IMR-90 (cell line): ENCODE data around the gene ABHD17A. TPM values are rescaled to one million over a fixed set of nuclear protein-coding genes. Genes with fewer than 3 reads are reported as not detected.

Source experiments
- ATAC-seq: fragments of 200-7000 bp; cut with Tn5 transposase; 2 replicates; pipeline ENCODE4 v1.9.1; 2020; ENCODE audit warnings: low read depth, mild to moderate bottlenecking, moderate library complexity
- BruUV-seq: library from RNA; stranded (reverse); fragments of 400-500 nt; replicated peaks from 2 replicates; lab custom pipeline; 2021; lab: Mats Ljungman, UMichigan
- CTCF ChIA-PET: fragments of 300-600 bp; formaldehyde crosslinking; extraction: SDS; loops from one replicate; lab custom pipeline; 2021; ENCODE audit warnings: antibody characterized with exemption; lab: Yijun Ruan, JAX
- POLR2A ChIA-PET: fragments of 300-600 bp; sonication (Branson Sonifier 250); formaldehyde crosslinking; loops from one replicate; lab custom pipeline; 2022; ENCODE audit warnings: antibody characterized with exemption; ENCODE audit not compliant: unreplicated experiment; lab: Charles Lee
- DNase-seq: peaks from one replicate; pipeline ENCODE4 v3.0.0; 2013
- H2AFZ ChIP-seq: replicated peaks from 2 replicates; pipeline ENCODE3; 2013; ENCODE audit warnings: low read length, mild to moderate bottlenecking; ENCODE audit not compliant: poor library complexity
- H2AK5ac ChIP-seq: 2 replicates; pipeline ENCODE4 v1.6.1; 2013; ENCODE audit warnings: low read depth, low read length, inconsistent platforms
- H2AK9ac ChIP-seq: replicated peaks from 2 replicates; pipeline ENCODE3; 2013; ENCODE audit warnings: mild to moderate bottlenecking, low read depth, low read length, moderate library complexity; ENCODE audit not compliant: poor library complexity
- H2BK120ac ChIP-seq: 2 replicates; pipeline ENCODE4 v1.6.1; 2013; ENCODE audit warnings: low read depth, low read length, inconsistent platforms
- H2BK15ac ChIP-seq: 3 replicates; pipeline ENCODE4 v1.6.1; 2013; ENCODE audit warnings: low read depth, low read length, inconsistent platforms
- H2BK20ac ChIP-seq: 2 replicates; pipeline ENCODE4 v1.6.1; 2013; ENCODE audit warnings: low read depth, mild to moderate bottlenecking, inconsistent platforms, low read length, moderate library complexity
- H2BK5ac ChIP-seq: 2 replicates; pipeline ENCODE4 v1.6.1; 2013; ENCODE audit warnings: mild to moderate bottlenecking, low read depth, low read length, inconsistent platforms; ENCODE audit not compliant: poor library complexity, severe bottlenecking
- H3K14ac ChIP-seq: replicated peaks from 2 replicates; pipeline ENCODE4 v1.6.1; 2013; ENCODE audit warnings: low read depth, low read length, inconsistent platforms
- H3K18ac ChIP-seq: 2 replicates; pipeline ENCODE4 v1.6.1; 2013; ENCODE audit warnings: low read depth, low read length, control low read depth
- H3K23ac ChIP-seq: 2 replicates; pipeline ENCODE4 v1.6.1; 2013; ENCODE audit warnings: low read depth, low read length, inconsistent platforms
- H3K27ac ChIP-seq: 2 replicates; pipeline ENCODE4 v1.5.1; 2013; ENCODE audit warnings: mild to moderate bottlenecking, control low read depth, low read length; ENCODE audit not compliant: insufficient read depth
- H3K27me3 ChIP-seq: 2 replicates; pipeline ENCODE4 v1.6.1; 2013; ENCODE audit warnings: low read length; ENCODE audit not compliant: control insufficient read depth, insufficient read depth
- H3K36me3 ChIP-seq: 2 replicates; pipeline ENCODE4 v1.6.1; 2013; ENCODE audit warnings: low read length, mixed read lengths; ENCODE audit not compliant: control insufficient read depth, insufficient read depth
- H3K4ac ChIP-seq: 2 replicates; pipeline ENCODE4 v1.6.1; 2013; ENCODE audit warnings: low read depth, low read length, inconsistent platforms
- H3K4me1 ChIP-seq: 2 replicates; pipeline ENCODE4 v1.6.1; 2013; ENCODE audit warnings: low read length, mixed read lengths; ENCODE audit not compliant: control insufficient read depth, insufficient read depth
- H3K4me2 ChIP-seq: 2 replicates; pipeline ENCODE4 v1.6.1; 2013; ENCODE audit warnings: low read depth, mild to moderate bottlenecking, control low read depth, low read length, moderate library complexity
- H3K4me3 ChIP-seq: 2 replicates; pipeline ENCODE4 v1.5.1; 2013; ENCODE audit warnings: low read depth, mild to moderate bottlenecking, control low read depth, low read length, moderate library complexity; ENCODE audit not compliant: insufficient read depth
- H3K56ac ChIP-seq: 2 replicates; pipeline ENCODE4 v1.6.1; 2013; ENCODE audit warnings: low read length, inconsistent platforms; ENCODE audit not compliant: insufficient read depth; ENCODE audit errors: extremely low read depth
- H3K79me1 ChIP-seq, 2 experiments: 2 replicates each; pipeline ENCODE4 v1.6.1; 2013; ENCODE audit warnings: low read length in 2 of 2, inconsistent platforms in 1 of 2, low read depth in 1 of 2
- H3K9ac ChIP-seq: 2 replicates; pipeline ENCODE4 v1.6.1; 2013; ENCODE audit warnings: low read depth, low read length, control low read depth
- H3K9me1 ChIP-seq: 2 replicates; pipeline ENCODE4 v1.6.1; 2013; ENCODE audit warnings: low read length, inconsistent platforms; ENCODE audit not compliant: insufficient read depth
- H3K9me3 ChIP-seq: 2 replicates; pipeline ENCODE4 v1.6.1; 2013; ENCODE audit warnings: low read length; ENCODE audit not compliant: control insufficient read depth, insufficient read depth
- H4K20me1 ChIP-seq: 2 replicates; pipeline ENCODE4 v1.6.1; 2013; ENCODE audit warnings: low read length, inconsistent platforms; ENCODE audit not compliant: insufficient read depth
- H4K5ac ChIP-seq: 2 replicates; pipeline ENCODE4 v1.6.1; 2013; ENCODE audit warnings: mild to moderate bottlenecking, low read depth, low read length, control low read depth
- H4K8ac ChIP-seq, 2 experiments: 2 replicates each; pipeline ENCODE4 v1.6.1; 2013; ENCODE audit warnings: low read depth in 2 of 2, low read length in 2 of 2, control low read depth in 1 of 2, inconsistent platforms in 1 of 2
- H4K91ac ChIP-seq: 2 replicates; pipeline ENCODE4 v1.6.1; 2013; ENCODE audit warnings: low read depth, low read length, inconsistent platforms; ENCODE audit not compliant: insufficient read depth
- CHD1 ChIP-seq: IDR thresholded peaks from 2 replicates; pipeline ENCODE4 v1.6.1; 2012; ENCODE audit warnings: low read depth, low read length, improper control_type of control experiment
- FOS ChIP-seq: fragments of 150-350 bp; IDR thresholded peaks from 2 replicates; pipeline ENCODE4 v1.6.1; 2016; ENCODE audit warnings: low read depth, low read length
- MAFK ChIP-seq: IDR thresholded peaks from 2 replicates; pipeline ENCODE4 v1.6.1; 2012; ENCODE audit warnings: low read depth, low read length, improper control_type of control experiment
- MAZ ChIP-seq: IDR thresholded peaks from 2 replicates; pipeline ENCODE4 v1.6.1; 2012; ENCODE audit warnings: low read depth, mild to moderate bottlenecking, low read length, improper control_type of control experiment, moderate library complexity, borderline replicate concordance
- MXI1 ChIP-seq: IDR thresholded peaks from 2 replicates; pipeline ENCODE4 v1.6.1; 2012; ENCODE audit warnings: low read depth, mild to moderate bottlenecking, low read length, moderate library complexity, borderline replicate concordance
- NFE2L2 ChIP-seq: fragments of 150-350 bp; IDR thresholded peaks from 2 replicates; pipeline ENCODE4 v1.6.1; 2016; ENCODE audit warnings: low read depth, mild to moderate bottlenecking, low read length
- RAD21 ChIP-seq: IDR thresholded peaks from 2 replicates; pipeline ENCODE4 v1.6.1; 2012; ENCODE audit warnings: low read length, improper control_type of control experiment
- RCOR1 ChIP-seq: IDR thresholded peaks from 2 replicates; pipeline ENCODE4 v1.6.1; 2012; ENCODE audit warnings: mild to moderate bottlenecking, low read length, improper control_type of control experiment; ENCODE audit not compliant: insufficient replicate concordance
- RFX5 ChIP-seq: IDR thresholded peaks from 2 replicates; pipeline ENCODE4 v1.8.0; 2012; ENCODE audit warnings: low read depth, mild to moderate bottlenecking, low read length, moderate library complexity
- whole genome bisulfite sequencing, 2 experiments: methylation state at CpG; one replicate each; pipeline versions ENCODE4 v1.1.5 to v1.1.7; 2013; ENCODE audit warnings: missing lambda C conversion rate in 2 of 2; ENCODE audit not compliant: insufficient read length in 1 of 2; ENCODE audit errors: extremely low coverage in 2 of 2; 5-methylcytosine and 5-hydroxymethylcytosine counted together
- dilution Hi-C: fragments of 300-500 bp; cut with HindIII; formaldehyde crosslinking; loops from one replicate; pipeline ENCODE4 v1.14.3; 2018; ENCODE audit warnings: low sequenced_read_pairs; ENCODE audit not compliant: unreplicated experiment
- in situ Hi-C: fragments of 300-500 bp; cut with MboI; formaldehyde crosslinking; loops from 3 replicates; pipeline ENCODE4 v1.14.3; 2019; ENCODE audit warnings: low sequenced_read_pairs, inconsistent platforms, mixed read lengths
- intact Hi-C: fragments of 100-400 bp; cut with micrococcal nuclease; formaldehyde crosslinking; loops from 2 replicates; pipeline ENCODE4 v1.10.0; 2022
- polyA plus RNA-seq, 3 experiments: library from polyadenylated mRNA; depleted of rRNA; stranded (reverse); fragments of >200 nt; gene quantifications; 2 replicates each; pipeline ENCODE4 v1.2.3, GENCODE V29; 2012; ENCODE audit warnings: low replicate concordance in 1 of 3
- total RNA-seq: library from RNA; depleted of rRNA; stranded (reverse); fragments of >200 nt; gene quantifications from 2 replicates; pipeline ENCODE4 v1.2.3, GENCODE V29; 2012
- TF ChIP-seq, protein P1 (sequence below): fragments of 150-350 bp; IDR thresholded peaks from 2 replicates; pipeline ENCODE4 v1.6.1; 2017; ENCODE audit warnings: mild to moderate bottlenecking, antibody characterized with exemption, low read length, low read depth
- TF ChIP-seq, protein P2 (sequence below): conservative IDR thresholded peaks from 2 replicates; pipeline ENCODE4 v1.5.1; 2012; ENCODE audit warnings: mild to moderate bottlenecking, low read depth, low read length, improper control_type of control experiment
- TF ChIP-seq, protein P3 (sequence below): fragments of 150-350 bp; IDR thresholded peaks from 2 replicates; pipeline ENCODE4 v1.6.1; 2016; ENCODE audit warnings: low read depth, mild to moderate bottlenecking, low read length, moderate library complexity, borderline replicate concordance

Gene ABHD17A
- total and polyA plus RNA-seq, 2 of the 4 experiments (the other 2 are of a cell fraction): 37.8 to 76.2 TPM

DNA sequence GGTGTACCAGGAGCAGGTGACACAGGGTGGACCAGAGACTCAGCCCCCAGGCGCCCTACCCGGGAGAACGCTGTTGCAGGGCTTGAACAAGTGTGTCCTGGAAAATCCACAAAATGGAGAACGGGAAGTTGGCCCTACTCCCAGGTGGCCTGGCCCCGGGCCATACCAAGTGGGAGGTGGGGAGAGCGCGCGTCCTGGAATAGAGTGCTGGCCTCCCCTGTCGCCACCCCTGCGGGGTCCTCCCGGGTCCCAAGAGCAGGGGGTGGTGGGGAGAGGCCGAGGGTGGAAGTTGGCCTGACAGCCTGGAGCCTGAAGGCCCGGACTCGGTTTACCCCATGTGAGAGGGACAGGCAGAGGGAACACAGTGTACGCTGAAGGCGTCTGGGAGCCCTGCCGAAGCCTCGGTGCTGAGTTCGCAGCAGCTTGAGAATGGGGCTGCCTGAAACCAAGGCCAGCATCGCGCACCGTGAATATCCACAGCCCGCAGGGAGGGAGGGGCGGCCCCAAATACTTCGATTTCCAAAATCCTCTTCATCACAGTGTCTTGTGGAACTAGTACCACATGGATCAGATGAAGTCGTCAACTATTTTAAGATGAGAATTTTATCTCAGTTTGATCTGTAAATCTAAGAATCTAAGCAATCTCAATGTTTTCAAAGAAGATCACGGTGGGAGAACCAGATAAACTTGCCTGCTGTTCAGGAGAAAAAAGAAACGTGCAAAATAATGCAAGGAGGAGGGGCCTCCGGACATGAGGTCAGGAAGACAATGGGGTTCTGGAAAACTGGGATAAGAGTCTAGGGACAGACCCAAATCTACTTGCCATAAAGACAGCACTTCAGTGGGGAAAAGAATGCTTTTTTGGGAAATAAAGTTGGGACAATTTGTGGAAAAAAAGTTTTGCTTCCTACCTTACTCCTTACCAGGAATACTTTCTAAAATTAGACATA lies 11.5 kb downstream of the ABHD17A start:
- 58% methylated on average over 9 of the region's 29 CpGs; no CpG with 5 or more reads in 1 of the 2 experiments for WGBS, 2 experiments
- Histone ChIP-seq H2BK15ac (no peak overlapping the region), H2AK9ac (peak overlapping the region; percentile 89), H2BK5ac (no peak overlapping the region), H2AK5ac (0 out of 2 replicates have a peak overlapping the region, but pooled peaks have one; percentile 33), H3K9me3 (no peaks in the 10 kb centered on the region), H3K4me3 (no peak overlapping the region), H3K9ac (peak overlapping the region; percentile 41; the same call in 1 of the 2 replicates), H3K4ac (no peak overlapping the region; the same call in 1 of the 2 replicates), H2AFZ (no peak overlapping the region), H3K79me1 (peaks cover 9 to 54% of the 10 kb centered on the region in 2 experiments), H2BK20ac (no peak overlapping the region), H3K4me2 (peak overlapping the region; percentile 38), H3K27ac (peak overlapping the region; percentile 40; the same call in 1 of the 2 replicates), H4K91ac (no peak overlapping the region; the same call in 1 of the 2 replicates), H3K18ac (no peak overlapping the region), H3K23ac (peak overlapping the region; percentile 27; the same call in 1 of the 2 replicates), H3K9me1 (0 out of 2 replicates have a peak, but pooled peaks cover 2% of the 10 kb centered on the region), H4K5ac (no peak overlapping the region; the same call in 1 of the 2 replicates), H3K27me3 (no peaks in the 10 kb centered on the region), H3K56ac (no peak overlapping the region), H2BK120ac (no peak overlapping the region), H4K8ac (0 out of 4 replicates have a peak overlapping the region, but pooled peaks of 1 of the 2 experiments have one; percentile 3), H3K4me1 (peaks cover 12% of the 10 kb centered on the region), H3K14ac (peak overlapping the region; percentile 27; the same call in 1 of the 2 replicates), H3K36me3 (peaks cover 18% of the 10 kb centered on the region), H4K20me1 (peaks cover 40% of the 10 kb centered on the region)
- in situ Hi-C loops (no loop called here), intact Hi-C loops (no loop called here), dilution Hi-C loops (no loop called here)
- POLR2A ChIA-PET: no interaction called here
- CTCF ChIA-PET: no interaction called here
- ATAC-seq: no peak
- no peak for DNase-seq
- BruUV-seq: TSS peak; percentile 51
- no peak for TF ChIP-seq CHD1
- TF ChIP-seq MAFK: no peak
- TF ChIP-seq NFE2L2: no peak
- TF ChIP-seq FOS: no peak
- TF ChIP-seq, protein P1, sequence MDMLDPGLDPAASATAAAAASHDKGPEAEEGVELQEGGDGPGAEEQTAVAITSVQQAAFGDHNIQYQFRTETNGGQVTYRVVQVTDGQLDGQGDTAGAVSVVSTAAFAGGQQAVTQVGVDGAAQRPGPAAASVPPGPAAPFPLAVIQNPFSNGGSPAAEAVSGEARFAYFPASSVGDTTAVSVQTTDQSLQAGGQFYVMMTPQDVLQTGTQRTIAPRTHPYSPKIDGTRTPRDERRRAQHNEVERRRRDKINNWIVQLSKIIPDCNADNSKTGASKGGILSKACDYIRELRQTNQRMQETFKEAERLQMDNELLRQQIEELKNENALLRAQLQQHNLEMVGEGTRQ: no peak
- no peak for TF ChIP-seq RFX5
- no peak for TF ChIP-seq RAD21
- TF ChIP-seq MXI1: no peak
- no peak for TF ChIP-seq RCOR1
- TF ChIP-seq, protein P2, sequence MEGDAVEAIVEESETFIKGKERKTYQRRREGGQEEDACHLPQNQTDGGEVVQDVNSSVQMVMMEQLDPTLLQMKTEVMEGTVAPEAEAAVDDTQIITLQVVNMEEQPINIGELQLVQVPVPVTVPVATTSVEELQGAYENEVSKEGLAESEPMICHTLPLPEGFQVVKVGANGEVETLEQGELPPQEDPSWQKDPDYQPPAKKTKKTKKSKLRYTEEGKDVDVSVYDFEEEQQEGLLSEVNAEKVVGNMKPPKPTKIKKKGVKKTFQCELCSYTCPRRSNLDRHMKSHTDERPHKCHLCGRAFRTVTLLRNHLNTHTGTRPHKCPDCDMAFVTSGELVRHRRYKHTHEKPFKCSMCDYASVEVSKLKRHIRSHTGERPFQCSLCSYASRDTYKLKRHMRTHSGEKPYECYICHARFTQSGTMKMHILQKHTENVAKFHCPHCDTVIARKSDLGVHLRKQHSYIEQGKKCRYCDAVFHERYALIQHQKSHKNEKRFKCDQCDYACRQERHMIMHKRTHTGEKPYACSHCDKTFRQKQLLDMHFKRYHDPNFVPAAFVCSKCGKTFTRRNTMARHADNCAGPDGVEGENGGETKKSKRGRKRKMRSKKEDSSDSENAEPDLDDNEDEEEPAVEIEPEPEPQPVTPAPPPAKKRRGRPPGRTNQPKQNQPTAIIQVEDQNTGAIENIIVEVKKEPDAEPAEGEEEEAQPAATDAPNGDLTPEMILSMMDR: no peak
- TF ChIP-seq, protein P3, sequence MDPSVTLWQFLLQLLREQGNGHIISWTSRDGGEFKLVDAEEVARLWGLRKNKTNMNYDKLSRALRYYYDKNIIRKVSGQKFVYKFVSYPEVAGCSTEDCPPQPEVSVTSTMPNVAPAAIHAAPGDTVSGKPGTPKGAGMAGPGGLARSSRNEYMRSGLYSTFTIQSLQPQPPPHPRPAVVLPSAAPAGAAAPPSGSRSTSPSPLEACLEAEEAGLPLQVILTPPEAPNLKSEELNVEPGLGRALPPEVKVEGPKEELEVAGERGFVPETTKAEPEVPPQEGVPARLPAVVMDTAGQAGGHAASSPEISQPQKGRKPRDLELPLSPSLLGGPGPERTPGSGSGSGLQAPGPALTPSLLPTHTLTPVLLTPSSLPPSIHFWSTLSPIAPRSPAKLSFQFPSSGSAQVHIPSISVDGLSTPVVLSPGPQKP: no peak
- no peak for TF ChIP-seq MAZ
